HEK293T (cell line): ENCODE data around the gene COL5A1.

Experiments used
- CTCF ChIA-PET: fragments of 350-600 bp; formaldehyde crosslinking; extraction: SDS; loops from one replicate; lab custom pipeline; 2021; ENCODE audit warnings: antibody characterized with exemption, inconsistent platforms; lab: Yijun Ruan, JAX
- POLR2A ChIA-PET: fragments of 350-600 bp; formaldehyde crosslinking; extraction: SDS; loops from one replicate; lab custom pipeline; 2020; ENCODE audit warnings: antibody characterized with exemption, inconsistent platforms; lab: Yijun Ruan, JAX
- DNase-seq: peaks from one replicate; pipeline ENCODE4 v3.0.0; 2012; ENCODE audit warnings: mixed read lengths; ENCODE audit errors: extremely low spot score
- ARNT ChIP-seq: fragments of 450-650 bp; IDR thresholded peaks from 2 replicates; pipeline ENCODE4 v1.6.1; 2017; ENCODE audit warnings: mild to moderate bottlenecking
- BHLHE40 ChIP-seq: fragments of 450-650 bp; IDR thresholded peaks from 2 replicates; pipeline ENCODE4 v1.6.1; 2016; ENCODE audit warnings: mild to moderate bottlenecking, moderate library complexity, borderline replicate concordance
- CTBP1 ChIP-seq: fragments of 450-650 bp; IDR thresholded peaks from 2 replicates; pipeline ENCODE4 v1.6.1; 2016; ENCODE audit warnings: borderline replicate concordance
- ELF4 ChIP-seq: fragments of 450-650 bp; IDR thresholded peaks from 2 replicates; pipeline ENCODE4 v1.6.1; 2017; ENCODE audit warnings: antibody characterized with exemption
- FOXA1 ChIP-seq: fragments of 450-650 bp; IDR thresholded peaks from 2 replicates; pipeline ENCODE4 v1.6.1; 2016; ENCODE audit warnings: mild to moderate bottlenecking
- FOXK2 ChIP-seq: fragments of 450-650 bp; IDR thresholded peaks from 2 replicates; pipeline ENCODE4 v1.6.1; 2016; ENCODE audit warnings: mild to moderate bottlenecking
- FOXM1 ChIP-seq: fragments of 450-650 bp; IDR thresholded peaks from 2 replicates; pipeline ENCODE4 v1.6.1; 2017; ENCODE audit warnings: mild to moderate bottlenecking, borderline replicate concordance
- HDGF ChIP-seq: fragments of 450-650 bp; IDR thresholded peaks from 2 replicates; pipeline ENCODE4 v1.6.1; 2017; ENCODE audit warnings: antibody characterized with exemption, borderline replicate concordance
- L3MBTL2 ChIP-seq: fragments of 450-650 bp; conservative IDR thresholded peaks from 2 replicates; pipeline ENCODE4 v1.6.1; 2016; ENCODE audit warnings: mild to moderate bottlenecking
- LEF1 ChIP-seq: fragments of 450-650 bp; IDR thresholded peaks from 2 replicates; pipeline ENCODE4 v1.6.1; 2017; ENCODE audit warnings: mild to moderate bottlenecking, borderline replicate concordance
- NFRKB ChIP-seq: fragments of 450-650 bp; IDR thresholded peaks from 2 replicates; pipeline ENCODE4 v1.6.1; 2016; ENCODE audit warnings: mild to moderate bottlenecking, moderate library complexity
- PKNOX1 ChIP-seq: fragments of 450-650 bp; IDR thresholded peaks from 2 replicates; pipeline ENCODE4 v1.6.1; 2016
- SP1 ChIP-seq: fragments of 450-650 bp; IDR thresholded peaks from 2 replicates; pipeline ENCODE4 v1.6.1; 2017
- SUZ12 ChIP-seq: fragments of 450-650 bp; IDR thresholded peaks from 2 replicates; pipeline ENCODE4 v1.6.1; 2016; ENCODE audit warnings: mild to moderate bottlenecking
- TARDBP ChIP-seq: fragments of 450-650 bp; IDR thresholded peaks from 2 replicates; pipeline ENCODE4 v1.6.1; 2016
- ZNF384 ChIP-seq: fragments of 450-650 bp; IDR thresholded peaks from 2 replicates; pipeline ENCODE4 v1.6.1; 2016

The COL5A1 gene

GRCh38 chr9:134671341-134672113, 29.9 kb downstream of the COL5A1 start:
- POLR2A ChIA-PET, result no interaction called here

GRCh38 chr9:134676361-134676760, 34.8 kb downstream of the COL5A1 start:
- POLR2A ChIA-PET, result no interaction called here
- CTCF ChIA-PET, result no interaction called here
- no peak for DNase-seq
- TF ChIP-seq ZNF384 (no peak), FOXA1 (no peak), LEF1 (no peak), BHLHE40 (no peak), NFRKB (no peak), ARNT (no peak), ELF4 (no peak), TARDBP (no peak), L3MBTL2 (no peak), FOXM1 (no peak), SP1 (no peak), FOXK2 (no peak), CTBP1 (no peak), SUZ12 (no peak)

More at GRCh38 chr9:134671341-134672113, 29.9 kb downstream of the COL5A1 start:
- CTCF ChIA-PET, result no interaction called here
- DNase-seq, result no peak
- TF ChIP-seq ZNF384 (no peak), ELF4 (no peak), NFRKB (no peak), HDGF (no peak), BHLHE40 (no peak)

GRCh38 chr9:134676886-134677285, 35.3 kb downstream of the COL5A1 start:
- TF ChIP-seq LEF1 (no peak), HDGF (no peak), L3MBTL2 (no peak), FOXA1 (no peak), PKNOX1 (no peak), BHLHE40 (no peak), TARDBP (no peak), CTBP1 (no peak), FOXM1 (no peak), SP1 (no peak)
- ChIA-PET POLR2A (no interaction called here), CTCF (no interaction called here)
- no peak for DNase-seq

- ChIA-PET POLR2A (no interaction called here), CTCF (no interaction called here)
- no peak for DNase-seq
- no peak for TF ChIP-seq ARNT
Observed at GRCh38 chr9:134677743-134678142, 36.1 kb downstream of the COL5A1 start.

- ChIA-PET CTCF (no interaction called here), POLR2A (no interaction called here)
- DNase-seq, result no peak
- TF ChIP-seq SP1, result no peak
- TF ChIP-seq PKNOX1, result no peak
- no peak for TF ChIP-seq ZNF384
- TF ChIP-seq FOXK2, result no peak
- TF ChIP-seq NFRKB, result no peak
- TF ChIP-seq TARDBP, result no peak
- TF ChIP-seq CTBP1, result no peak
- no peak for TF ChIP-seq HDGF
- TF ChIP-seq BHLHE40, result no peak
- TF ChIP-seq ARNT, result no peak
- no peak for TF ChIP-seq L3MBTL2
Observed at GRCh38 chr9:134678206-134678605, 36.6 kb downstream of the COL5A1 start.

- ChIA-PET CTCF (no interaction called here), POLR2A (no interaction called here)
- TF ChIP-seq ZNF384, result no peak
- no peak for TF ChIP-seq FOXM1
- no peak for DNase-seq
Observed at GRCh38 chr9:134678666-134679443, 37.3 kb downstream of the COL5A1 start.
